Vagina (tissue), 2 donors: ENCODE data around the gene OR2T2.
"Not testable (repeated sequence)": the region's sequence is repeated elsewhere in the genome, so short reads cannot be mapped to it uniquely, and the experiment has no call there.

Experiments
- CTCF ChIP-seq, 3 experiments: fragments of 450-650 bp in 2 of 3; fragments of 200-600 bp in 1 of 3; sonication (generic) in 1 of 3; IDR thresholded peaks; one replicate each; pipeline ENCODE4 v1.5.1; 2017 to 2019; ENCODE audit warnings: antibody characterized with exemption in 3 of 3, mild to moderate bottlenecking in 2 of 3, moderate library complexity in 2 of 3
- POLR2AphosphoS5 ChIP-seq, 2 donors: sonication (generic); formaldehyde crosslinking; IDR thresholded peaks; one replicate each; pipeline ENCODE4 v1.9.0; 2017; ENCODE audit warnings: antibody characterized with exemption in 2 of 2, mild to moderate bottlenecking in 2 of 2, low read depth in 1 of 2; ENCODE audit not compliant: insufficient read depth in 1 of 2

- TF ChIP-seq CTCF (IDR thresholded peaks at IDR 0.05); POLR2AphosphoS5 (IDR thresholded peaks at IDR 0.05; ENCODE audit: insufficient read depth in 1 of 2, low read depth in 1 of 2): not testable (repeated sequence)
These were observed 13.8 kb upstream of the OR2T2 start for GRCh38 chr1:248431683-248432082.
